Sigmoid colon (tissue), 4 donors: ENCODE results near the gene HAX1.

Source experiments
- EP300 ChIP-seq, 4 donors: sonication (generic); formaldehyde crosslinking; IDR thresholded peaks; one replicate each; pipeline ENCODE4 v1.6.1; 2017; ENCODE audit warnings: antibody characterized with exemption in 4 of 4
- POLR2A ChIP-seq, 2 donors: fragments of 450-650 bp; IDR thresholded peaks; one replicate each; pipeline ENCODE4 v1.6.1; 2016; ENCODE audit warnings: antibody characterized with exemption in 2 of 2, mild to moderate bottlenecking in 2 of 2, moderate library complexity in 2 of 2
- POLR2AphosphoS5 ChIP-seq, 4 donors: sonication (generic); formaldehyde crosslinking; IDR thresholded peaks; one replicate each; pipeline ENCODE4 v1.6.1; 2017; ENCODE audit warnings: antibody characterized with exemption in 4 of 4
- TF ChIP-seq, protein P1 (sequence below), 4 experiments: fragments of 450-650 bp in 3 of 4; fragments of 200-600 bp in 1 of 4; IDR thresholded peaks; one replicate each; pipeline ENCODE4 v1.5.1; 2016 to 2019; ENCODE audit warnings: antibody characterized with exemption in 4 of 4, mild to moderate bottlenecking in 3 of 4, moderate library complexity in 2 of 4

- TF ChIP-seq, protein P1, sequence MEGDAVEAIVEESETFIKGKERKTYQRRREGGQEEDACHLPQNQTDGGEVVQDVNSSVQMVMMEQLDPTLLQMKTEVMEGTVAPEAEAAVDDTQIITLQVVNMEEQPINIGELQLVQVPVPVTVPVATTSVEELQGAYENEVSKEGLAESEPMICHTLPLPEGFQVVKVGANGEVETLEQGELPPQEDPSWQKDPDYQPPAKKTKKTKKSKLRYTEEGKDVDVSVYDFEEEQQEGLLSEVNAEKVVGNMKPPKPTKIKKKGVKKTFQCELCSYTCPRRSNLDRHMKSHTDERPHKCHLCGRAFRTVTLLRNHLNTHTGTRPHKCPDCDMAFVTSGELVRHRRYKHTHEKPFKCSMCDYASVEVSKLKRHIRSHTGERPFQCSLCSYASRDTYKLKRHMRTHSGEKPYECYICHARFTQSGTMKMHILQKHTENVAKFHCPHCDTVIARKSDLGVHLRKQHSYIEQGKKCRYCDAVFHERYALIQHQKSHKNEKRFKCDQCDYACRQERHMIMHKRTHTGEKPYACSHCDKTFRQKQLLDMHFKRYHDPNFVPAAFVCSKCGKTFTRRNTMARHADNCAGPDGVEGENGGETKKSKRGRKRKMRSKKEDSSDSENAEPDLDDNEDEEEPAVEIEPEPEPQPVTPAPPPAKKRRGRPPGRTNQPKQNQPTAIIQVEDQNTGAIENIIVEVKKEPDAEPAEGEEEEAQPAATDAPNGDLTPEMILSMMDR (IDR thresholded peaks at IDR 0.05): peak; percentile 58 to 79 (median 69)
- TF ChIP-seq POLR2A (IDR thresholded peaks at IDR 0.05) (peak; percentile 40 to 54), EP300 (IDR thresholded peaks at IDR 0.05) (peak in 1 of 4 donors; percentile 72), POLR2AphosphoS5 (IDR thresholded peaks at IDR 0.05) (peak; percentile 80 to 92 (median 89))
These were observed at the start of gene HAX1 for GRCh38 chr1:154272217-154272998.
